Astrocyte (in vitro differentiated cells and primary cell): ENCODE data around the gene FMN2. TPM values are rescaled to one million over a fixed set of nuclear protein-coding genes. Genes with fewer than 3 reads are reported as not detected.

Experiments used
- DNase-seq: peaks from one replicate; pipeline ENCODE4 v3.0.0-alpha.2; 2010; ENCODE audit warnings: low read depth
- FAIRE-seq: peaks from 2 replicates; lab custom pipeline; 2011; peaks lifted over from hg19 to GRCh38; lab: Jason Lieb, UNC
- H2AFZ ChIP-seq: 2 replicates; pipeline ENCODE4 v1.6.0; 2012; ENCODE audit warnings: low read depth, low read length, inconsistent platforms
- H3K27ac ChIP-seq: 2 replicates; pipeline ENCODE4 v1.5.1; 2011; ENCODE audit warnings: low read depth, low read length, inconsistent platforms
- H3K27me3 ChIP-seq: 2 replicates; pipeline ENCODE4 v1.6.0; 2011; ENCODE audit warnings: low read length, inconsistent platforms; ENCODE audit not compliant: insufficient read depth
- H3K36me3 ChIP-seq: 2 replicates; pipeline ENCODE4 v1.5.1; 2011; ENCODE audit warnings: low read length, inconsistent platforms; ENCODE audit not compliant: insufficient read depth
- H3K4me1 ChIP-seq: 2 replicates; pipeline ENCODE4 v1.5.1; 2011; ENCODE audit warnings: low read length, inconsistent platforms; ENCODE audit not compliant: insufficient read depth
- H3K4me2 ChIP-seq: 2 replicates; pipeline ENCODE4 v1.6.0; 2012; ENCODE audit warnings: low read length, inconsistent platforms
- H3K4me3 ChIP-seq: 2 replicates; pipeline ENCODE4 v1.5.1; 2011; ENCODE audit warnings: low read depth, mild to moderate bottlenecking, low read length, inconsistent platforms; ENCODE audit not compliant: insufficient read depth
- H3K79me2 ChIP-seq: 2 replicates; pipeline ENCODE4 v1.6.0; 2012; ENCODE audit warnings: mild to moderate bottlenecking, low read length, inconsistent platforms; ENCODE audit not compliant: insufficient read depth
- H3K9ac ChIP-seq: 2 replicates; pipeline ENCODE4 v1.6.0; 2012; ENCODE audit warnings: mild to moderate bottlenecking, low read length, inconsistent platforms
- H3K9me3 ChIP-seq: 2 replicates; pipeline ENCODE4 v1.5.1; 2012; ENCODE audit warnings: low read depth, mild to moderate bottlenecking, low read length, inconsistent platforms; ENCODE audit not compliant: insufficient read depth
- H4K20me1 ChIP-seq: 2 replicates; pipeline ENCODE4 v1.6.0; 2012; ENCODE audit warnings: low read length, inconsistent platforms; ENCODE audit not compliant: insufficient read depth
- H3K27ac Mint-ChIP-seq: one replicate; pipeline ENCODE4 v1.8.0; 2021; ENCODE audit warnings: mild to moderate bottlenecking, mixed read lengths; ENCODE audit not compliant: unreplicated experiment
- H3K27me3 Mint-ChIP-seq: one replicate; pipeline ENCODE4 v1.8.0; 2021; ENCODE audit warnings: low read depth, mixed read lengths; ENCODE audit not compliant: unreplicated experiment
- H3K36me3 Mint-ChIP-seq: one replicate; pipeline ENCODE4 v1.8.0; 2021; ENCODE audit warnings: low read depth, mixed read lengths; ENCODE audit not compliant: unreplicated experiment
- H3K4me1 Mint-ChIP-seq: one replicate; pipeline ENCODE4 v1.8.0; 2021; ENCODE audit warnings: low read depth, mixed read lengths; ENCODE audit not compliant: unreplicated experiment
- H3K4me3 Mint-ChIP-seq: one replicate; pipeline ENCODE4 v1.8.0; 2021; ENCODE audit warnings: mild to moderate bottlenecking, moderate library complexity, mixed read lengths; ENCODE audit not compliant: unreplicated experiment
- H3K9me3 Mint-ChIP-seq: one replicate; pipeline ENCODE4 v1.8.0; 2021; ENCODE audit warnings: mild to moderate bottlenecking, mixed read lengths; ENCODE audit not compliant: unreplicated experiment
- EZH2 ChIP-seq: IDR thresholded peaks from 2 replicates; pipeline ENCODE4 v1.6.1; 2012; ENCODE audit warnings: mild to moderate bottlenecking, low read length, inconsistent platforms; ENCODE audit not compliant: insufficient read depth
- total RNA-seq: library from RNA; stranded (reverse); gene quantifications from 2 replicates; pipeline ENCODE4 v1.2.1, GENCODE V29; 2021
- TF ChIP-seq, protein P1 (sequence below): IDR thresholded peaks from 2 replicates; pipeline ENCODE4 v1.5.1; 2011; ENCODE audit warnings: low read depth, mild to moderate bottlenecking, inconsistent platforms, low read length, moderate library complexity; ENCODE audit not compliant: insufficient read depth

The FMN2 gene
- total RNA-seq, 1 donor from 2014 or later, result 2.4 TPM

DNA sequence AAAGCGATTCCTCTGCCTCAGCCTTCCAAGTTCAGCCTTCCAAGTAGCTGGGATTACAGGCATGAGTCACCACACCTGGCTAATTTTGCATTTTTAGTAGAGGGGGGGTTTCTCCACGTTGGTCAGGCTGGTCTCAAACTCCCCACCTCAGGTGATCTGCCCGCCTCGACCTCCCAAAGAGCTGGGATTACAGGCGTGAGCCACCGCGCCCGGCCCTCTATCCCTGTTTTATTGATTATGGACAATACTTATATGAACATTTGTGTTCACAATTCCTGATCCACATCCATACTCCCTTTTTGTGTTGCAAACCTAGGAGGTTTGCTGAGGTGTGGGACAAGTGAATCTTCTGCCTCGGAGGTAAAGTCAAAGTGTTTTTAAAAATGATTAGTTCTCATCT is 275.0 kb downstream of the FMN2 start:
- Mint-ChIP-seq H3K36me3 (no peaks in the 10 kb centered on the region), H3K4me1 (no peaks in the 10 kb centered on the region), H3K27ac (no peak overlapping the region), H3K4me3 (no peak overlapping the region), H3K27me3 (no peaks in the 10 kb centered on the region), H3K9me3 (no peaks in the 10 kb centered on the region)
- Histone ChIP-seq H3K36me3 (no peaks in the 10 kb centered on the region), H3K4me2 (no peak overlapping the region), H3K9ac (no peak overlapping the region), H3K9me3 (no peaks in the 10 kb centered on the region), H3K79me2 (no peaks in the 10 kb centered on the region), H4K20me1 (no peaks in the 10 kb centered on the region), H3K27ac (no peak overlapping the region), H3K4me1 (no peaks in the 10 kb centered on the region), H3K27me3 (no peaks in the 10 kb centered on the region), H3K4me3 (no peak overlapping the region), H2AFZ (no peak overlapping the region)
- TF ChIP-seq, protein P1, sequence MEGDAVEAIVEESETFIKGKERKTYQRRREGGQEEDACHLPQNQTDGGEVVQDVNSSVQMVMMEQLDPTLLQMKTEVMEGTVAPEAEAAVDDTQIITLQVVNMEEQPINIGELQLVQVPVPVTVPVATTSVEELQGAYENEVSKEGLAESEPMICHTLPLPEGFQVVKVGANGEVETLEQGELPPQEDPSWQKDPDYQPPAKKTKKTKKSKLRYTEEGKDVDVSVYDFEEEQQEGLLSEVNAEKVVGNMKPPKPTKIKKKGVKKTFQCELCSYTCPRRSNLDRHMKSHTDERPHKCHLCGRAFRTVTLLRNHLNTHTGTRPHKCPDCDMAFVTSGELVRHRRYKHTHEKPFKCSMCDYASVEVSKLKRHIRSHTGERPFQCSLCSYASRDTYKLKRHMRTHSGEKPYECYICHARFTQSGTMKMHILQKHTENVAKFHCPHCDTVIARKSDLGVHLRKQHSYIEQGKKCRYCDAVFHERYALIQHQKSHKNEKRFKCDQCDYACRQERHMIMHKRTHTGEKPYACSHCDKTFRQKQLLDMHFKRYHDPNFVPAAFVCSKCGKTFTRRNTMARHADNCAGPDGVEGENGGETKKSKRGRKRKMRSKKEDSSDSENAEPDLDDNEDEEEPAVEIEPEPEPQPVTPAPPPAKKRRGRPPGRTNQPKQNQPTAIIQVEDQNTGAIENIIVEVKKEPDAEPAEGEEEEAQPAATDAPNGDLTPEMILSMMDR, result no peak
- no peak for TF ChIP-seq EZH2
- DNase-seq (no peak), FAIRE-seq (no peak)

DNA sequence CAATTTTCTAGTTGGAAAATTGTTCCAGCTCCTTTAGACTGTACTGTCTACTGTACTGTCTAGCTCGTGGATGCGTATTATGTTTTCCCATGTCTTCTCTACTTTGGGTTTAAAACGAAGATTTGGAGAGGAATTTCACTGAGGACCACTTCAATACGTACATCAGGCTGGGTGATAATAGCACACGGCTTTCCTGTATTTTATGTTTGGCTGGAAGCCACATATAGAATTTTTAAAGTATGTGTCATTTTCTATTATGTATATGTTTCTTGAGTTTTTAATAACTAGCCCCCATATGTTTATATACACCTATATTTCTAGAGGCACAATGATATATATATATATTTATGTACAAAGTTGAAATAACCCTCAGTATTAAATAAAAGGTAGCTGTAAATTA is 293.9 kb downstream of the FMN2 start:
- Histone ChIP-seq H3K4me1 (peaks cover 17% of the 10 kb centered on the region), H3K36me3 (no peaks in the 10 kb centered on the region), H3K9ac (peak overlapping the region; percentile 14), H3K9me3 (no peaks in the 10 kb centered on the region), H3K27ac (peak overlapping the region; percentile 63), H4K20me1 (no peaks in the 10 kb centered on the region), H2AFZ (no peak overlapping the region), H3K4me3 (no peak overlapping the region), H3K79me2 (no peaks in the 10 kb centered on the region), H3K27me3 (no peaks in the 10 kb centered on the region), H3K4me2 (peak overlapping the region; percentile 69)
- Mint-ChIP-seq H3K36me3 (no peaks in the 10 kb centered on the region), H3K4me1 (peaks cover 11% of the 10 kb centered on the region), H3K27ac (no peak overlapping the region), H3K9me3 (peaks cover 15% of the 10 kb centered on the region), H3K27me3 (no peaks in the 10 kb centered on the region), H3K4me3 (no peak overlapping the region)
- DNase-seq, result no peak
- no peak for FAIRE-seq
- TF ChIP-seq, protein P1, result no peak
- no peak for TF ChIP-seq EZH2

DNA sequence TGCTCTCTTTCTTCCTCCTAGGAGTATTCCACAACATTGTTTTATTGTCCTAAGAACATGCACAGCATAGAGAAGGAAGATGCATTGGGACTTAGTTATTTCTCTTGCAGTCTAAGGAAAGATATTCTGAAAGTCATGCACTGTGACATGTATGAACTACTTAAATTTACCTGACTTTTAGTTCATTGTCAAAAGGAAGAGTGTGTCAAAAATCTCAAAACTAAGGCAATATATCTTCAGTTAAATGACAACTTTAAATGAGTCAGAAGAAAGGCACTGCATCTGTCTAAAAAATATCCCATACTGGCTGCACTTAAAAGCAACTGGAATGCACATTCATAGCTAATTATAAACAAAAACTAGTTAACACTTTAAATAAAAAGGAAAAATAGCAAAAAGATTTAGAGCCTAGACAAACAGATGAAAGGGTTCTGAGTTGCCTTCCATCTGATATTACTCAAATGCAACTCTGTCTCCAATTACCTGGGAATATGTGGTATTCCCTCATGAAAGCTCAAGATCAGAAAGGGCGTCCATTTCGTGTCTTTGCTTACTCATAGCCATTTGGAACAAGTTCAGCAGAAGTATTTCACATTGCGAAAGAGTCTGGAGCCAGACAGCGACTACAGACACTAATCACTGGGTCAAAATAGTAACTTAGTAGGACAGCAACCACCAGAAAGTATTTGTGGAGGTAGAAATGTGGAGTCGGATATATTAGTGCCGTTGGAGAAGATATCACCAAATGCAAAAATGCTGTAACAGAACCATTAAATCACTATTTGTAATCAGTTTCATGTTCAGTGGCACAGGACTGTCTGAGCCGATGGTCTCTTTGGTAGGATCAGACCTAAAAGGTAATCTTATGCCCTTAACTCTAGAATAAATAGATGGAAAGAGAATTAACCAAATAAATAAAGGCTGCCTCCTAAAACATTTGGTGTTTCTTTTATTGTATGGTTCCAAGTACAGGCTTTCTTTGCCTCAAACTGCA is 294.6 kb downstream of the FMN2 start:
- FAIRE-seq (peak; percentile 96), DNase-seq (peak; percentile 96)
- Histone ChIP-seq H2AFZ (no peak overlapping the region), H3K4me1 (peaks cover 17% of the 10 kb centered on the region), H3K79me2 (no peaks in the 10 kb centered on the region), H3K9ac (peak overlapping the region; percentile 14), H3K36me3 (no peaks in the 10 kb centered on the region), H3K9me3 (no peaks in the 10 kb centered on the region), H3K27me3 (no peaks in the 10 kb centered on the region), H3K27ac (peak overlapping the region; percentile 63), H3K4me2 (peak overlapping the region; percentile 69), H3K4me3 (no peak overlapping the region), H4K20me1 (no peaks in the 10 kb centered on the region)
- Mint-ChIP-seq H3K36me3 (no peaks in the 10 kb centered on the region), H3K4me3 (no peak overlapping the region), H3K27ac (peak overlapping the region; percentile 90), H3K4me1 (peaks cover 13% of the 10 kb centered on the region), H3K9me3 (peaks cover 10% of the 10 kb centered on the region), H3K27me3 (no peaks in the 10 kb centered on the region)
- no peak for TF ChIP-seq EZH2
